ENCODE data around the gene APIP.

- TF ChIP-seq CTCF (IDR thresholded peaks at IDR 0.05) (no peak), POLR2AphosphoS5 (IDR thresholded peaks at IDR 0.05) (no peak), POLR2A (IDR thresholded peaks at IDR 0.05) (no peak), EP300 (IDR thresholded peaks at IDR 0.05) (no peak)
These were observed 29.6 kb downstream of the APIP start for GRCh38 chr11:34886609-34887008.

Data from stomach (tissue), 4 donors.